NCI-H187 (cell line): ENCODE measurements around the gene CTNNA2.

Experiments used
- DNase-seq, 2 experiments: peaks; one replicate each; lab custom pipeline; 2025; lab: John Stamatoyannopoulos, UW

The CTNNA2 gene

GRCh38 chr2:80330527-80331450 lies 817.9 kb downstream of the CTNNA2 start:
- no peak for DNase-seq

DNA sequence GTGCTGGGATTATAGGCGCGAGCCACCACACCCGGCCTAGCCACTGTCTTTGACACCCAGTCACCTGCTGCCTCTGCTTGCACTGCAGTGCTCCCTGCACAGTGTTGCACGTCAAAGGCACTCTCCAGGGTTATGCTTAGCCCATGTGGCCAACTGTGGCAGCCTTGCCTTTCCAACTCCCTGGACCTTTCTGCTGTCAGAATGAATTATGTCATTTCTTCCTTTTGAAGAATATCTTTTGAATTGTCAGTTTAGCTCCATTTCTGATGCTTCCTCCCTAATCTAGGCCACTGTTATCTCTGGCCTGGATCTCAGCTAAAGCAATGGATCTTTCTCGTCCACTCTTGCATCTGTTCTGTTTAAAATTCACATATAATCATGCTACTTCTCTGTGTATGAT lies 821.0 kb downstream of the CTNNA2 start:
- no peak for DNase-seq

DNA sequence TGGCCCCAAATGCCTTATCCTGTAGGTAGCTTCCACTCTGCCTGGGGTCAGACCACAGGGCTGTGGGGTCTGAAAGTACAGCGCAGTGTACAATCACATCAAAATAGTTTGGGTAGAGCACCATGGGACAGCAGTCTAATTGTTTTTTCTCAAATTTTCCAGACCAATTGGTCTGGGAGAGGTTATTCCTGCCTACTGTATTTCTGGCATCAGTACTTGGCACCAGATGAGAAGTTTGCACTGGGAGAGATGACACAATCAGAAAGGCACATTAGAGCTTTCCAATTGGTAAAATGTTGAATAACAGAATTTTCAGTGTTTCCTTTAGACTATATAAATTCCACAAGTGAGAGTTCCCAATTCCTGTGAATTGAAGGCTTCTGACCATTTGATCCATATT lies 822.6 kb downstream of the CTNNA2 start:
- no peak for DNase-seq

DNA sequence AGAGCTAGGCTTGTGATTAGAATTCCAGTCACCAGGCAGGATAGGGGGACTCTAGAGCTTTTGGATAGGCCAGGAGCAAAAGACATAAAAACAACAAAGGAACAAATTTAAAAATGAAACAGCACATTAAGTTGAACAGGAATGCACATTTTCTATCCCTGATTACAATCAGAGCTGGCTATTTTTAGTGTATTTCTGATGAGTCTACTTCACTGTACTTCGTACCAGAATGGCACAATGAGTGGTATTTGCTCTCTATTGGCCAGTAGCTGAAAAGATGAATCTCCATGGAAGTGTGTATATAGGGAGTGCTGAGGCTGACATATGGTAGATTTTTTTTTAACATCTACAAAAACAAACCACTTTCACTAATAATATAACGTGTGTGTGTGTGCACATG lies 825.9 kb downstream of the CTNNA2 start:
- no peak for DNase-seq

DNA sequence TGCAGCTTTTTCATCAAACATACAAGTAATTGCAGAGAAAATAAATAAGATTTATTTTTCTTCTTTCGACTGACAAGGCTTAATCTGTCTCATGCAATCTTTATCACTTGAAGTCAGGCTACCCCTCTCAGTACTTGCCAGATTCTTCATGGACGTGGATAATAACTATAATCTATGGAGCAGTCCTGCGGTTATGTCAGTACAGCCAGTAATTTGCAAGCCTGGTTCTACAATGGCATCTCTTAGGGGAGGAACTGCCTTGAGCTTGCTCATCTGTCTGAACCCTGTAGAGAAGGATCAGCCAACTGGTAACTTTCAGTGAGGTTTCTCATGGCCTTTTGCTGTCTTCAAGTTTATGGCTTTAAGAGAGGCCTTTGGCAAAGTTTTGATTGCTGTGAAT lies 827.2 kb downstream of the CTNNA2 start:
- DNase-seq = no peak

DNA sequence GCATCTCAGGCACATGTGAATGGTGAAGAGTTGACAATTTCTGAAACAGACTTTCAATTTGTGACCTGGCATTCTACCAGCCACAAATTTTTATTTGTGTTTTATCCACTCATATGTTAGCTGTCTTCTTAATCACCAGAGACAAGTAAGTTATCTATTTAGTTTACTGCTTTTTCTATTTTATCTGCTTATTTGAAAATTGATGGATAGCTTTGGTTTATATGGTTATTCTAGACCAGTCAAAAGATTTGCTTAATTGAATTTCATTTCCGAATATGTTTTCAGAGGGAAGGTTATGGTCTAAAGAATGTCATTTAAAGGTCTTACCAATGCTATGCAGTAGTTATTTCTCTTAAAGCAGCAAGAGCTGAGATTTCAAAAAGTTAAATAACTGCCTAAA lies 835.2 kb downstream of the CTNNA2 start:
- DNase-seq = no peak

DNA sequence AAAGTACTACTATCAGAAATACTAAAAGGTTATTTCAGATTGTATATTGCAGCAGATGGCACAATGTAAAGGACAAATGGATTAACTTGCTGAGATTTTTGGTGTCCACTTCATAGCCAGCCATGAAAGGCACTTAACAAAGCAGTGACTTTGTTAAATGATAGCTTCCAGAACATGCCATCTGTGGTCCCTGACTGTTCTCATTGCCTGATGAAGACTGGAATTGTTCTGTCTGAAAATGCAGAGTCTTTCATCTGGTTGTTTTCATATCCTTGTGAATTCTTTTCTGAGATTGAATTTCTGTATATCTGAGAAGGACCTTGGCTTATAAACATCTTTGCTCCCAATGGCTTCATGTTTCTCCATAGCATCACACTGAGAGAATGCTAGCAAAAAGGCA lies 836.1 kb downstream of the CTNNA2 start:
- DNase-seq = no peak

GRCh38 chr2:80351231-80351630 lies 838.4 kb downstream of the CTNNA2 start:
- DNase-seq = no peak

- DNase-seq = no peak
Measured at GRCh38 chr2:80354858-80355257, 842.0 kb downstream of the CTNNA2 start.

GRCh38 chr2:80361904-80362303 lies 849.1 kb downstream of the CTNNA2 start:
- DNase-seq = no peak

DNA sequence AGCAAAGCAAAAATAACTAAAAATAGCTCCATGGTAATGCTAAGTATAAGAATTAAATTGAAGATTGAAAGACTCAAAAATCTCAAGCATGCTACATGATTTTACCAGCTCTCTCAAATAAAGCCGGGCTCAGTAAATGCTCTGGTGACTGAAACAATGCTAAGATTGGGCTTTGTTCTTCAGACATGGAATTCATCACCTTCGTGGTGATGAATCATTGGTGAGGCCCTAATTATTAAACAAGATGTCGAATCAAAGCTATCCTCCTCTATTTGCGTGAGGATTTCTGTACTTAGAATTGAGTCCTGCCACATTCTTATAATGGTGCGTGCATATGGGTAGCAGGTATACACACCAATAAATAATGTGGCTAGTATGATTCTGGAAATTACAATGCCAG lies 850.5 kb downstream of the CTNNA2 start:
- DNase-seq = no peak

DNA sequence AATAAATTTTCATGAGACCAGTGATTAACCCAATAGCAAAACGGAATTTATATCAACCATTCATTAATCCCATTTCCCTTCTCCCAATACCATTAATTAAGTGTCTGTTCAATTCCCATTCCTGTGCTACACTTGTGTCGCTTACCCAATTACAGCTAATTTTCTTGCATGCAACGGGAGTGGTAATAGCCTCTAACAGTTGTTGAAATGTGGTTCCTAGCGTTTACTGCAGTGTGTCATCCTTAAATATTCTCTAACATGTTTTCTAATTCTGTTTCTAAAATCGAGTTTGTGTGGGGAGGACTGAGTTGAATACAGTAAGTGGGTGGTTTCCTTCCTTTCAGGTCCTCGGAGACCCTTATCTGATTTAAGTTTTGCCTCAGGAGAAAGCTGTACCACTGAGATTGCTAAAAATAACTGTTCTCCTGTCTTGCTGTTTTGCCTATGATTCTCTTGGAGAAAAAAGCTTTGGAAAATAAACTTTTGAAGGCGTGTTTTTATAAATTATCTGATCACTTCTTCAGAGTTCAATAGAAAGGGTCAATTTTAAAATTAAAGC lies 851.0 kb downstream of the CTNNA2 start:
- DNase-seq = no peak

GRCh38 chr2:80364524-80365212 lies 851.8 kb downstream of the CTNNA2 start:
- no peak for DNase-seq

DNA sequence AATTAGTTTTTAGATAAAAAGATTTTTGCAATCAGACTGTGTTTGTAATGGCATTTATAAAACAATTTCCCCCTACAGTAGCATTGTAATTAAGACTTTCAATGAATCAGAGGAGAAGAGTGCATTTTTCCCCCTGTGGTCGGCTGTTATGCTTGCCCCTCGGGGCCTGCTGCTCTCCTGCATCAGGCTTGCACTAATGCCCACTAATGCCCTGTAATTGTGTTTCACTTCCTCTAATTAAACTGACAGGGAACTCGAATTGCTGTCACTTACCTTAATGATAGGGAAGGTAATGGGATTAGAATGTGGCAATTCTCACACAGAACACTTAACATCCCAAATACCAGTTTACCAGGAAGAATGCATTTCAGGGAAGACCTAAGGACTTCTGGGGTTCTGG lies 852.9 kb downstream of the CTNNA2 start:
- DNase-seq = no peak

DNA sequence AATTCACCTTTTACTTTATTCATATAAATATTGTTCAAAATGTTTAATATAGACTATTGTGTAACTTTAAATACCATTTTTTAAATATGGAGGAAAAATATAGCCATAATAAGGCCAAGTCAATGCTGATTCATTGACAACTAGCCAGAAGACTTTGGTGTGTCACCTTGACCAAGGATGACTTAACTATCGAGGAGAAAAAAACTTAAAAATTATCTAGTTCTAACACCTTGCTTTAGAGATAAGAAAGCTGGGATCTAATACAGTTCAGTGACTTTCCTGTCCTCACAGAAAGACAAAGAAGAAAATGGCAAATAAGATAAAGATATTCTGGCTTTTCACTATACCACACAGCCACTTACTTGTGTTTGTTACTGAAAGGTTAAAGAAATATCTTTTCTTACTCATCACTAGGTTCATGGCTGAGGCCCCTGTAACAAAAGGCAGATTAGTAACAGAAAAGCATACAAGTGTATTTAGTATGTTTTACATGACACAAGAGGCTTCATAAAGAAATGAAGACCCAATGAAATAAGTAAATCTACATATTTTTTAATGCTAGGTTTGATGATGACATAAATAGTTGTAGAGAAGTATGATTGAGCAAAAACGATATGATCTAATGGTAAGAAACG lies 857.6 kb downstream of the CTNNA2 start:
- DNase-seq = no peak

GRCh38 chr2:80374105-80374504 lies 861.3 kb downstream of the CTNNA2 start:
- no peak for DNase-seq

DNA sequence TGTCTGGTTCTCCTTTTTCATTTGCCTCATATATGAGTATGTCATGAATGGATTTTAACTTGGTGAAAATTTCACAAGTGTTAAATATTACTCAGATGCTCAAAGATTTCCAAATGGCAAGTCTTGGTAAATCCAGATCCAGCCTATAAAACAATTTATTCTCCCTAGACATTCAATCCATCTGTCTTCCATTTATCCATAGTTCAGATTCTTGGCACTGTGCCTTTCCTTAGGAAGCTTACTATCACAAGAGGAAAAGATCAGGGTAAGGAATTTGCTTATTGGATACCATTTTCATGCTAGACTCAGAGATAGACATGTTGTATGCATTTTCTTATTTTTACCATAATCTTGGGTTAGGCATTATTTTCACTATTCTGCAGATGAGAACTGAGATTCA lies 864.2 kb downstream of the CTNNA2 start:
- no peak for DNase-seq

DNA sequence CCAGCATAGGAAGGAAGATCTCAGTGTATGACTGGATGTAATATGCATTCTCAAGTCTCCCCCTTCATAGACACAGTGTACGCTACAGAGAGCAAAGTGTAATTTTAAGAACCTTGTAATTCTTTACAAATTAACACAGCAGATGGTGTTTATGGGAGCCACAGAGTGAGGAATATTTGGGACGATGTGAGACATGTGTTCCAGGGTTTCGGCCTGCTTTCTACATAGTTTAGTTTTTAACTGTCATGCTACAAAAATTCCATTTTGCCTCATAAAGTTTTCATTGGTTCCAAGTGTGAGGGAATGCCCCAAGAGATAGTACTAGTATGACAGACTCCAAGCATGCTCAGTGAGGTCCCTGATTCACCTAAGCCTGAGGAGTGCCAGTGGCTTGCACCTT lies 867.9 kb downstream of the CTNNA2 start:
- DNase-seq = no peak

- DNase-seq = no peak
Measured at GRCh38 chr2:80381666-80382065, 868.8 kb downstream of the CTNNA2 start.

DNA sequence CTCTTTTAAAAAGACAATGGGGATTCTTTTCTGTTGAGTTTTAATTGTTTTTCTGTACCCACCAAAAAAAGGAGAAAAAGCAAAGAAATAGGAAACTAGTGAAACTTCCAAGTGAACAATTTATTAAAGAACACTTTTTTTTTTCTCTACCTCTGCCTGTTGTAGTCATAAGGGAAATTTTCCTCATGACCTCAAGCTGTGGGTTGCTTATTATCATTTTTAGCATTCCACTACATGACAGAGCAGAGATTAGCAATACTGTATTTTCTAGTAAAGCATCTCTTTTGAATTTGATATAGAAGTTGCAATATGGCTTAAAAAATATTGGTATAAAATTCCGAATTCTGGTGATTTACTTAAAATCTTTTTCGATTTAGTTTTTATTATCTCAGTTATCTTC lies 879.6 kb downstream of the CTNNA2 start:
- DNase-seq = no peak

DNA sequence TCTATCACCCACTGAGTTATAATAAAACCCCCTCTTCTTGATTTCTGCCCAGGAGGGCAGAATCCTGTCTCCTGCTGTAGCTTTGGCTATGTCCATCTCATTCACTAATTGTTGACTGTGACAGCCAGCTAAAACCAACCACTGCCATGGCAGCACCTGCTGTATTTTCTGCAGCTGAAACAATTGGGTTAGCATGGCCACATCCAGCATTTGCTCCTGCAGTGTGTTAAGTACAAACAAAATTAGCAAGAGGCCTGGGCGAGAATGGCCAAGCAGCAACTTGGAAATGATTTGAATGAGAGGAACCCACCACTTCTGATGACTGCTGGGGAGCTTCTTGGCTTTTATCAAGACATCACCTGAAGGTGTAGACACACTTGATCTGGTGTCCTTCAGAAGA lies 881.1 kb downstream of the CTNNA2 start:
- no peak for DNase-seq

DNA sequence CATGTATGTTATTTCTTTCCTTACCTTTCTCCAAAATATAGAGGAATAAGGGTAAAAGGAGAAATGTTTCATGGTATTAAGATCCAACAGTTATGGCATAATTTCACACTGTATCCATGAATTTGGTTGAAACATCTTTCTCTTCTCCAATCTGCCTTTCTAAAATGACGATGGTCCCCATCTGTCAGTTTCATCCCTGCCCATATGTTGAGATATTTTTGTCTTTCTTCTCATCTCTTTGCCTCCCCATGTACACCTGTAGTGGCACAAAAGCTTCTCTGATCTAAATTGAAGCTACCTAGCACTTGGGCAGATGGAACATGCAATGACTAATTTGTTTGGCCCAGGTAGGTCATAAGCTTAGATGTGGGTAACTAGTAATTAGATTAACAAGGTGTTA lies 882.4 kb downstream of the CTNNA2 start:
- no peak for DNase-seq

DNA sequence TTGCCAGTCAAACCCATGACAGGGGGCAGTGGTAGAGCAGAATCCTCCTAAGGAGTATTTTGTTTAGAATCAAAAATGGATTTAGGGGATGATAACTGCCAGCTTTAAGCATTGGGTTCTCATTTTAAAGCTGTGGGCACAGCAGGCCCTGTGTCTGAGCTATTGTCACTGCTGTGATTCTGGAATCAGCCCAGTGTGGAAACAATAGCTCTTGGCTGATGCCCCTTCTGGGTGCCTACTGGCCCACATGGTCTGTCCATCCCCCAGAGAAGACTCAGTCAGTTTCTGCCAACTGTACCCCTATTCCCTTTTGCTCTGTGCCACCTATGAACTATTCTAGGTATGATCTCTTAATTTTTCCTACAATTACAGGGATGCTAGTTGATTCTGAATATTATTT lies 883.4 kb downstream of the CTNNA2 start:
- no peak for DNase-seq
